ENCODE data around the gene FUT7. TPM values are rescaled to one million over a fixed set of nuclear protein-coding genes. Genes with fewer than 3 reads are reported as not detected.
A peak's percentile ranks its signal among the peaks of the same experiment; 100 is the strongest.

FUT7 gene
- total and polyA plus RNA-seq, 2 of the 8 experiments (the other 6 are each of a cell fraction or from before 2014, with no cell fraction given), result not detected

GRCh38 chr9:136995772-136996311 lies 36.0 kb downstream of the FUT7 start:
- H4K91ac ChIP-seq (replicated peaks; ENCODE audit: insufficient read length, low read length), result no peak overlapping the region
- H2AK5ac ChIP-seq (ENCODE audit: low read depth, low read length), result no peak overlapping the region
- 0 out of 4 replicates have a peak, but pooled peaks cover 1 to 3% of the 10 kb centered on the region in 2 experiments for H3K9me3 ChIP-seq (ENCODE audit: insufficient read depth in 2 of 2, low read depth in 1 of 2, low read length in 1 of 2)
- H3K4me2 ChIP-seq (ENCODE audit: insufficient read depth in 1 of 2, low read depth in 2 of 2, low read length in 2 of 2), result peak overlapping the region in 1 of 2 experiments; percentile 77; a peak in 1 of 4 replicates
- H2BK5ac ChIP-seq (ENCODE audit: low read depth, low read length), result no peak overlapping the region
- H3K18ac ChIP-seq (ENCODE audit: extremely low read depth, low read length), result no peak overlapping the region
- H3K36me3 ChIP-seq (ENCODE audit: control insufficient read depth in 2 of 4, insufficient read depth in 4 of 4, low read length in 3 of 4), result peaks cover 0 to 2% (median 0%) of the 10 kb centered on the region in 4 experiments; a peak in 1 of 8 replicates
- H3K23ac ChIP-seq (ENCODE audit: insufficient read length), result no peak overlapping the region
- no peak overlapping the region for H2BK15ac ChIP-seq (ENCODE audit: low read length)
- H3K4me3 ChIP-seq (ENCODE audit: extremely low read depth in 1 of 4, insufficient read depth in 2 of 4, low read depth in 3 of 4, low read length in 4 of 4), result 0 out of 8 replicates have a peak overlapping the region, but pooled peaks of 1 of the 4 experiments have one; percentile 50
- no peak overlapping the region for H2BK12ac ChIP-seq (ENCODE audit: low read depth, low read length)
- no peak overlapping the region for H3K14ac ChIP-seq (ENCODE audit: insufficient read length)
- FAIRE-seq (no peak), DNase-seq (ENCODE audit: low read depth in 1 of 2, low spot score in 2 of 2) (no peak)
- H3K4me1 ChIP-seq (replicated peaks in 1 of 4; ENCODE audit: control insufficient read depth in 3 of 4, insufficient read depth in 4 of 4, low read length in 3 of 4), result peaks cover 0 to 20% (median 11%) of the 10 kb centered on the region in 4 experiments; a peak in 6 of 7 replicates
- 74% methylated on average over 3 of the region's 12 CpGs; no CpG with 5 or more reads in 1 of the 2 experiments for WGBS, 2 experiments (ENCODE audit: extremely low coverage in 1 of 2, insufficient coverage in 1 of 2, insufficient read length in 1 of 2, insufficient replicate concordance in 2 of 2, low coverage in 1 of 2, low lambda C conversion rate in 2 of 2, missing lambda C conversion rate in 1 of 2)
- ChIA-PET CTCF (ENCODE audit: partially characterized antibody) (interaction anchor here (0.6 to 5.6 kb wide), 14 partner anchors 8 to 179 kb away, joined by 3 to 29 read pairs (median 4); partner anchors contain the start of genes ABCA2, FUT7, LCNL1 and PTGDS), POLR2A (ENCODE audit: partially characterized antibody) (interaction anchor here (0.8 to 1.4 kb wide), 5 partner anchors 10 to 152 kb away, joined by 3 to 5 read pairs (median 3); no protein-coding TSS in a partner anchor)
- H3K27ac ChIP-seq (ENCODE audit: low read depth, low read length), result no peak overlapping the region
- no peak overlapping the region for H4K5ac ChIP-seq (ENCODE audit: insufficient read length, low read depth, low read length)
- H2AFZ ChIP-seq (ENCODE audit: low read length), result no peak overlapping the region
- H4K20me1 ChIP-seq (replicated peaks in 1 of 2; ENCODE audit: control insufficient read depth in 1 of 2, insufficient read depth in 2 of 2, low read length in 2 of 2), result peaks cover 0 to 2% of the 10 kb centered on the region in 2 experiments
- H2BK20ac ChIP-seq (ENCODE audit: low read length), result no peak overlapping the region
- no peak overlapping the region for H3K56ac ChIP-seq (replicated peaks; ENCODE audit: insufficient read length, low read depth, low read length)
- no peak overlapping the region for H3K4ac ChIP-seq (replicated peaks; ENCODE audit: insufficient read length, low read depth, low read length)
- no peak overlapping the region for H4K8ac ChIP-seq (ENCODE audit: extremely low read depth, insufficient read depth, low read length)
- no peak overlapping the region for H3K9ac ChIP-seq (replicated peaks in 1 of 4; ENCODE audit: extremely low read depth in 1 of 4, low read depth in 3 of 4, low read length in 3 of 4)
- H3K79me1 ChIP-seq (ENCODE audit: low read depth, low read length), result no peaks in the 10 kb centered on the region
- H2BK120ac ChIP-seq (replicated peaks; ENCODE audit: low read depth, low read length), result no peak overlapping the region
- H3K79me2 ChIP-seq (ENCODE audit: control insufficient read depth in 1 of 2, insufficient read depth in 2 of 2, low read length in 2 of 2), result no peaks in the 10 kb centered on the region
- H3K27me3 ChIP-seq (replicated peaks in 1 of 4; ENCODE audit: control insufficient read depth in 3 of 4, extremely low read depth in 1 of 4, insufficient read depth in 3 of 4, low read length in 3 of 4), result peaks cover 0 to 5% (median 3%) of the 10 kb centered on the region in 4 experiments; a peak in 3 of 7 replicates
- peaks cover 17% of the 10 kb centered on the region for H3K23me2 ChIP-seq (ENCODE audit: low read depth, low read length)
- no peak for TF ChIP-seq NRF1 (IDR thresholded peaks at IDR 0.05; ENCODE audit: low read depth, low read length)
- TF ChIP-seq HDAC2 (IDR thresholded peaks at IDR 0.05; ENCODE audit: borderline replicate concordance in 1 of 2, low read depth in 2 of 2, low read length in 2 of 2), result no peak
- TF ChIP-seq TAF7 (optimal IDR thresholded peaks at IDR 0.05; ENCODE audit: borderline replicate concordance, low read depth, low read length), result no peak
- TF ChIP-seq BRCA1 (IDR thresholded peaks at IDR 0.05; ENCODE audit: low read depth, low read length), result no peak
- TF ChIP-seq MAFK (IDR thresholded peaks at IDR 0.05; ENCODE audit: low read depth, low read length), result no peak
- TF ChIP-seq USF2 (IDR thresholded peaks at IDR 0.05; ENCODE audit: low read length), result no peak
- no peak for TF ChIP-seq SP2 (IDR thresholded peaks at IDR 0.05; ENCODE audit: low read length)
- no peak for TF ChIP-seq RBBP5 (IDR thresholded peaks at IDR 0.05; ENCODE audit: borderline replicate concordance, low read depth, low read length)
- TF ChIP-seq YY1 (IDR thresholded peaks at IDR 0.05; ENCODE audit: low read depth, low read length), result no peak
- no peak for TF ChIP-seq JUND (IDR thresholded peaks at IDR 0.05; ENCODE audit: low read length)
